NK-92 (cell line): Measurements from ENCODE around the gene STXBP6.
"Not testable (repeated sequence)": the region's sequence is repeated elsewhere in the genome, so short reads cannot be mapped to it uniquely, and the experiment has no call there.

ENCODE experiments used
- DNase-seq: peaks from one replicate; lab custom pipeline; 2025; ENCODE audit not compliant: unreplicated experiment; lab: John Stamatoyannopoulos, UW

The STXBP6 gene

GRCh38 chr14:24990773-24991172 lies 59.2 kb downstream of the STXBP6 start:
- no peak for DNase-seq

DNA sequence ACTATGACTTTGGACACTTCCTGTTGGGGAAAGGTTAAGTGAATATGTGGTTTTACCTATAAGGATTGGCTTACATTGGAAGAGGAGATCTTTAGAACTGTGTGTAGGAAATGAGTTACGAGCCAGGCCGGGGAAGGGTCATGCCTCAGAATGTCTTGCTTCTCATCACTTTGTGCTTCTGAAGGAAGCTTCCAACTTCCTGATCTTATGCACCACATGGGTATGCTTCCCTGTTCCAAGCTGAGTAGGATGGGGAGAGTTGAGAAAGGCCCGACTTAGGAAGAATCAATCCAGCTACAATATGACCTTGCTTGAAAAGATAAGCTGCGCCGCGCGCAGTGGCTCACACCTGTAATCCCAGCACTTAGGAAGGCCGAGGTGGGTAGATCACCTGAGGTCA lies 59.9 kb downstream of the STXBP6 start:
- DNase-seq = no peak

DNA sequence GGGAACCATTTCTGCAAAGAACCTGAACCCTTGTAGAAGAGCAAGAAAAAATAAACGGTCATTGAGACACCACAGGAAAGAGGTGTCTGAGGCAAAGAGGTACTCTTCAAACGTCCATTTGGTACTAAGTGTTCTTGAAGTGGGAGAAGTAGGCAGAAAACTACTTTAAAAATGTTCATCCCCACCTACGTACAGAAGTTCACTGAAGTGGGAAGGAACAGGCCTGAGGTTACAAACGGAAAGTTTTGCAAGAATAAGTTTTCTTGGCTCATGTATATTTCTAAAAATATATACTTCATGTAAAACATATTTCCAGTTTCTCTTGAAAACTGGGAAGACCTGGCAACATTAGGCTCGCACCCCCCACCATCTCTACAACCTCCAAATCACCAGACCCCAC lies 61.2 kb downstream of the STXBP6 start:
- no peak for DNase-seq

DNA sequence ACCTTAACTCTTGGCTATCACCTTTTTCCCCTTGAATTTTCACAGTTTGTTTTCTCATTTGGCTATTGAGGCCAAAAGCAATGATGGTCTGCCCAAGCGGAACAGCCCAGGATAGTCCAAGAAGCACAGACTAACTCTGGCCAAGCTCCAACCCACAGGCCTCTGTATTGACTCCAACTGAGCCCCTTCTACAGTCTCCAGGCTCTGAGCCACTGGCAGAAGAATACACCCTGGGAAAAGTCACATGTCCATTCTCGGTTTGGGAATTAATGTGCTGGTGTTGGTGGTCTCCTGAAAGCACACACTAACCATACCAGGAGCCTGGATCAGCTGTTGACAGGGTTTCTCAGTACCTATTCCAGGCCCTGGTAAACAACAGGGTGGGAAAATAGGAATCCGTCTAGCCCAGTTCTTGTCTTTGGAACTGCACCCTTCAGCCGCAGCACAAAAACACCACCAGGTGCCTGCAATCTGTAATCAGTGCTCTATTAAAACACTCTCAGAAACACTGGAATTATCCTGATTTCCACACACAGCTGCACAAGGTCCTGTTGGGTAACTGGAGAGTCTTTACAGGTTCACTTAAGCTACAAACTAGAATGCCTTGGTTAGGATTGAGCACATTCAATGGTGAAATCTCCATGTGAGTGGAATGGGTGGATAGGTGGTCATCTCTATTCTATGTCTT lies 63.6 kb downstream of the STXBP6 start:
- DNase-seq = no peak

GRCh38 chr14:24984846-24985589 lies 64.9 kb downstream of the STXBP6 start:
- no peak for DNase-seq

- DNase-seq = no peak
Observed at GRCh38 chr14:24982472-24983155, 67.3 kb downstream of the STXBP6 start.

DNA sequence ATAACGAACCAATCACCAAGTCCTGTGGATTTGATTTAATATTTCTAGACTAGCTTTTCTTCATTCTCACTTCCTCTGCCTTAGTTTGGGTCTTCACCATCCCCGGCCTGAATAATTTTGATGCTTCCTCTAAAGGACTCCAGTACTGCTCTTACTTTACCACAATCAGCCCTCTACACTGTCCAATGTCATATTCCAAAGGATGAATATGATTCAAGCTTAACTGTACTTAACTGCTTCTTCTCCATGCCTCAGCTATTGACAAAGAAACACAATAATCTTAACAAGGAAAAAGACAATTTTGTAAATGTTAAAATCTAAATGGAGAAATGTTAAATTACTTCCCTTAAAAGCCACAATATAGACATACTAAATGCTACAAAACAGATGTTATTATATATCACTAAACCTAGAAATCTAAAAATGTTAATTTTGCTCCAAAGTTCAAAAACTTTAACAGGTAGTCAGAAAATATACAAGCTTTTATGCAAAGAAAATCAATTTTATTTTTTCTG lies 70.2 kb downstream of the STXBP6 start:
- no peak for DNase-seq

DNA sequence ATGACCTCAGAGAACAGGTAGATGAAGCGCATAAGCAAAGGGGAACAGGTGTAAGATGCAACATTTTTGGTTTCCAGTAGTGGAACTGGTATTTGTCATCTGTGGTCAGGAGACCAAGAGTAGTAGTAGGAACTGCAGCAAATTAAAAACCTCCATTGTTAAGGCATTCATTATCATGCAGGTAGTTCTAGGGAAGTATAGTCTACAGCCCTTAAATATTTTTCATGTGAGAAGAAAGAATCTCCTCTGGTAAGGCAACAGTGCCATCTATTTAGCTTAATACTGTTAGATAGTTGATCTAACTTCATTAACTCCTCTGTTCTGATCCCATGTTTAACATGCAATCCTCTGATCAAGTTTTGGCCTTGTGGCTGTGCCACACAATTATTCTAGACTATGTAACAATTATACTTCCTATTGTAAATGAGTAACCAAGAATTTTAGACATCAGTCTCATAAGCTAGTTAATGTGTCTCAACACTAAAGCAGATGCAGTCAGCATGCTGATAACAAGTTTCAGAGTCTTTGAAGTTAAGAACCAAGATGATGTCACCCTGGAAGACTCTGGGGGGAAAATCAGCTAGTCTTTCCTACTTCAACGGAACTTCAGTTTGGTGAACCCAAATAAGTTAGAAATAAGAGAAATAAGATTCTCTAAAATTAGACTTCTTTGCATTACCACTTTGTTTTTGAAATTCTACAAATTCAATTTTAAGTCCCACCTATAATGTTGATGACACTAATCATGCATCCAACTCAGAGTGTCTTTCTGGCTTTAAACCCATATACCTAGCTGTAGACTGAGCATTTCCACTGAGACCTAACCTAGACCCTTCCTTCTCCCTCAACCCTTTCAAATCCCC lies 70.9 kb downstream of the STXBP6 start:
- no peak for DNase-seq

GRCh38 chr14:24976602-24977001 lies 73.3 kb downstream of the STXBP6 start:
- DNase-seq = no peak

DNA sequence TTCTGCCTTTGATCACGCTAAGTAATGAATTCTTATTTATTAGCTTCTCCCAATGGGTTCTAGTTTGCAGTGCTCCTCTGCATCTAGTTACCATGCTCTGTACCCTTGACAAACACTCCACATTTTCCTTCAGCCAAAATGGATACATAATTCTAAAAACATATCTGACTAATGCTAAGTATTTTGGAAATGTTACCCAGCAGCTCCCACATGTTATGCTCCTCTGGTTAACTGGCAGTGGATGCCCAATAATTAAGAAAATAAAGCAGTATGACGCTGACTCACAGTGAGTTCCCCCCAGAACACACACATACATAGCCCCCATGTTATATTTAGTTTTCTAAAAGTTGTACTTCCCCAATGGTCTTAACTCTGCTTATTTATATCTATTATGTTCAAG lies 74.6 kb downstream of the STXBP6 start:
- DNase-seq = no peak

GRCh38 chr14:24974591-24975374 lies 75.2 kb downstream of the STXBP6 start:
- no peak for DNase-seq

DNA sequence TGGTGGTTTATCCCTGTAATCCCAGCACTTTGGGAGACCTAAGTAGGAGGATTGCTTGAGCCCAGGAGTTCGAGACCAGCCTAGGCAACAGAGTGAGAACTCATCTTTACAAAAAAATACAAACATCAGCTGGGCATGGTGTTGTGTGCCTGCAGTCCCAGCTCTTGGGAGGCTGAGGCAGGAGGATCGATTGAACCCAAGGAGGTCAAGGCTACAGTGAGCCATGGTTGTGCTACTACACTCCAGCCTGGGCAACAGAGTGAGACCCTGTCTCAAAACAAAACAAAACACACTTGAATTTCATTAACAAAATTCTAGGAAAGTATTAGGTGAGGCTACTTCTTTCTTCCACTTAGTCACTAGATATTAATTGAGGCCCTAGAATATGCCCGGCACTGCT lies 77.1 kb downstream of the STXBP6 start:
- DNase-seq = no peak

GRCh38 chr14:24971255-24971654 lies 78.7 kb downstream of the STXBP6 start:
- DNase-seq = no peak

DNA sequence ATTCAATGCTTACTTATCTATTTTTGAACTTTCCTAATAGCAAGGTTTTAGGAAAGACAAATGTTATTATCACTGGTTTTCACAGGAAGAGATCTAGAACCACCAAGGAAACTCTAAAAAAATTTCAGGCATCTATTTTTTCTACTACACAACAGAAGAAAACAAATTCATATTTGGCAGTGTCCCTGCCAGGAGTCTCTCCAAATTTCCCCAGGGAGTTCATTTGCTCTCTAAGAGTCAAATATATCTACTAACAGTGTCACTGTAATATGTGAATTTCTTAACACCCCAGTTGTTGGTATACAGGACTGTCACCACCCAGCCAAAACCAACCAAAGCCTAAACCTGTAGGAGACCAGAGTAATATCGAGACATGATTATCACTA lies 83.4 kb downstream of the STXBP6 start:
- no peak for DNase-seq

- DNase-seq = no peak
Observed at GRCh38 chr14:24965934-24966578, 83.9 kb downstream of the STXBP6 start.

GRCh38 chr14:24965578-24965933 lies 84.4 kb downstream of the STXBP6 start:
- no peak for DNase-seq

- no peak for DNase-seq
Observed at GRCh38 chr14:24964591-24964990, 85.4 kb downstream of the STXBP6 start.

DNA sequence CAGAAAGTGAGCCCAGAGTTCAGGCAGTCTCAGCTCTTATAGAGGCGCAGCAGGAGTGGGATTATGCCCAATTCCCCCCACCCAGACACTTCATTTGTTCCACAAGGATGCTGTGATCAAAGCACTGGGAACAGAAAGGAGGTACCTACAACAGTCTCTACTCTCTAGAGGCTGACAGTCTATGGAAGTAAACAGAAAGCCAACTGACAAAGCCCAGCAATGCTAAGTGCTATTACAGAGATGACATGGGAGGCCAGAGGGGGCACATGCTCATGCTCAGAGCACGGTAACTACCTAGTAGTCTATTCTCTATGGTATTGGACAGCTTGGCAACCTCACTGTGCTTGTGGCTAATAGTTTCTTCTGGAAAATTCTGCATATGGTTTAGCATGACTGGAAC lies 85.9 kb downstream of the STXBP6 start:
- no peak for DNase-seq

DNA sequence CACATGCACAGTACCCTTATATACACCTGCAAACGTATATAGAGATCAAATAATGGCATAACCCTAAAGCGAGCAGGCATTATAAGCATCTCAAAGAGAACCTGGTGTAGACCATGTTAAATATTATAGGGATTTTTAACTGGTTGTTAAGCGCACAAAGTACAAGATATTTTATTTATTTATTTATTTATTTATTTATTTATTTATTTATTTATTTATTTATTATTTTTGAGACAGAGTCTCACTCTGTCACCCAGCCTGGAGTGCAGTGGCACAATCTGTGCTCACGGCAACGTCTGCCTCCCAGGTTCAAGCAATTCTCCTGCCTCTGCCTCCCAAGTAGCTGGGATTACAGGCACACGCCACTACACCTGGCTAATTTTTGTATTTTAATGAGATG lies 87.8 kb downstream of the STXBP6 start:
- not testable (repeated sequence) for DNase-seq

GRCh38 chr14:24960816-24961215 lies 89.1 kb downstream of the STXBP6 start:
- no peak for DNase-seq
